A673 (cell line): Measurements from ENCODE around the gene UBXN6.

Source experiments
- EZH2 ChIP-seq: fragments of 200-600 bp; sonication (generic); IDR thresholded peaks from 2 replicates; pipeline ENCODE4 v1.6.1; 2017; ENCODE audit warnings: borderline replicate concordance, low read depth, mild to moderate bottlenecking, mixed read lengths, antibody characterized with exemption, low read length; ENCODE audit not compliant: poor library complexity, severe bottlenecking
- TF ChIP-seq, protein P1 (sequence below): fragments of 300-800, 200-600 bp; sonication (generic); conservative IDR thresholded peaks from 2 replicates; pipeline ENCODE4 v1.5.1; 2017; ENCODE audit warnings: low read depth, mild to moderate bottlenecking, antibody characterized with exemption, low read length, moderate library complexity, mixed read lengths

DNA sequence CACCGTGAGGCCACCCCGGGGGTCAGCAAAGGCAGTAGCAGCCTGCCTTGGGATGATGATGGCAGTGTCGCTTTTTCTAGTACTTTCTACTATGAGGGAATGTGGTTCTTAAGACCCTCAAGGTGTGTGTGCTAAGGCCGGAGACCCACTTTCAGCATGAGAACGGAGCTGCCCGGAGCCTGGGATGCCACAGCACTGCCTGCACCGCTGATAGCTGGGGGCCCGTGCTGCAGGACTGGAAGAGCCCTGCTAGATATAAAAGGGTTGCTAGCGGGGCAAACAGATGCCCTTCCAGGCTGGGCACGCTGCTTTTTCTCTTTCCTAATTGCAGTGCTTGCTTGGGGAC is 46.2 kb upstream of the UBXN6 start:
- TF ChIP-seq, protein P1, sequence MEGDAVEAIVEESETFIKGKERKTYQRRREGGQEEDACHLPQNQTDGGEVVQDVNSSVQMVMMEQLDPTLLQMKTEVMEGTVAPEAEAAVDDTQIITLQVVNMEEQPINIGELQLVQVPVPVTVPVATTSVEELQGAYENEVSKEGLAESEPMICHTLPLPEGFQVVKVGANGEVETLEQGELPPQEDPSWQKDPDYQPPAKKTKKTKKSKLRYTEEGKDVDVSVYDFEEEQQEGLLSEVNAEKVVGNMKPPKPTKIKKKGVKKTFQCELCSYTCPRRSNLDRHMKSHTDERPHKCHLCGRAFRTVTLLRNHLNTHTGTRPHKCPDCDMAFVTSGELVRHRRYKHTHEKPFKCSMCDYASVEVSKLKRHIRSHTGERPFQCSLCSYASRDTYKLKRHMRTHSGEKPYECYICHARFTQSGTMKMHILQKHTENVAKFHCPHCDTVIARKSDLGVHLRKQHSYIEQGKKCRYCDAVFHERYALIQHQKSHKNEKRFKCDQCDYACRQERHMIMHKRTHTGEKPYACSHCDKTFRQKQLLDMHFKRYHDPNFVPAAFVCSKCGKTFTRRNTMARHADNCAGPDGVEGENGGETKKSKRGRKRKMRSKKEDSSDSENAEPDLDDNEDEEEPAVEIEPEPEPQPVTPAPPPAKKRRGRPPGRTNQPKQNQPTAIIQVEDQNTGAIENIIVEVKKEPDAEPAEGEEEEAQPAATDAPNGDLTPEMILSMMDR, result no peak
- no peak for TF ChIP-seq EZH2
